ENCODE data around the gene APOBEC4.

DNA sequence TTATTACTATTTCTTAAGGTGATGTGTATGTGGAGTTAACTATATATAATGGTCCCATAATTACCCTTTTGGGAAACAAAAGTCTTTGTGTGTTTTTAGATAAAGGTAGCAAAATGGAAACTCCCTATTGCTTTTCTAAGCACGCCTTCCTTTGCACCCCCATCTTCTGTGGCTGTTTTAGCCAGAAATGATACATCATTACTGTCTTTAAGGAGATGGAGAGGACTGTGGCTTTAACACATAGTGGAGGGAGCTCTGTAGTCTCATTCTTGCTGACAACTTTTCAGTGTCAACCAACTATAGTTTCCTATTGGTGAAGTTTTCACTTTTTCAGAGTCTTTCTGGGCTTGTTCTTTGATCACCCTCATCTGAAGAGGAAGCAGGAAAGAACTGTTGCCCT lies 1.0 kb downstream of the APOBEC4 start:
- TF ChIP-seq, protein P1, sequence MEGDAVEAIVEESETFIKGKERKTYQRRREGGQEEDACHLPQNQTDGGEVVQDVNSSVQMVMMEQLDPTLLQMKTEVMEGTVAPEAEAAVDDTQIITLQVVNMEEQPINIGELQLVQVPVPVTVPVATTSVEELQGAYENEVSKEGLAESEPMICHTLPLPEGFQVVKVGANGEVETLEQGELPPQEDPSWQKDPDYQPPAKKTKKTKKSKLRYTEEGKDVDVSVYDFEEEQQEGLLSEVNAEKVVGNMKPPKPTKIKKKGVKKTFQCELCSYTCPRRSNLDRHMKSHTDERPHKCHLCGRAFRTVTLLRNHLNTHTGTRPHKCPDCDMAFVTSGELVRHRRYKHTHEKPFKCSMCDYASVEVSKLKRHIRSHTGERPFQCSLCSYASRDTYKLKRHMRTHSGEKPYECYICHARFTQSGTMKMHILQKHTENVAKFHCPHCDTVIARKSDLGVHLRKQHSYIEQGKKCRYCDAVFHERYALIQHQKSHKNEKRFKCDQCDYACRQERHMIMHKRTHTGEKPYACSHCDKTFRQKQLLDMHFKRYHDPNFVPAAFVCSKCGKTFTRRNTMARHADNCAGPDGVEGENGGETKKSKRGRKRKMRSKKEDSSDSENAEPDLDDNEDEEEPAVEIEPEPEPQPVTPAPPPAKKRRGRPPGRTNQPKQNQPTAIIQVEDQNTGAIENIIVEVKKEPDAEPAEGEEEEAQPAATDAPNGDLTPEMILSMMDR (IDR thresholded peaks at IDR 0.05) = no peak
- TF ChIP-seq POLR2A (IDR thresholded peaks at IDR 0.05) = no peak
